UCSD-AML1 (cell line): ENCODE results near the gene FBXO46.
"Not testable (repeated sequence)": the region's sequence is repeated elsewhere in the genome, so short reads cannot be mapped to it uniquely, and the experiment has no call there.

Source experiments
- DNase-seq: peaks from one replicate; lab custom pipeline; 2025; ENCODE audit not compliant: unreplicated experiment; lab: John Stamatoyannopoulos, UW

The FBXO46 gene

DNA sequence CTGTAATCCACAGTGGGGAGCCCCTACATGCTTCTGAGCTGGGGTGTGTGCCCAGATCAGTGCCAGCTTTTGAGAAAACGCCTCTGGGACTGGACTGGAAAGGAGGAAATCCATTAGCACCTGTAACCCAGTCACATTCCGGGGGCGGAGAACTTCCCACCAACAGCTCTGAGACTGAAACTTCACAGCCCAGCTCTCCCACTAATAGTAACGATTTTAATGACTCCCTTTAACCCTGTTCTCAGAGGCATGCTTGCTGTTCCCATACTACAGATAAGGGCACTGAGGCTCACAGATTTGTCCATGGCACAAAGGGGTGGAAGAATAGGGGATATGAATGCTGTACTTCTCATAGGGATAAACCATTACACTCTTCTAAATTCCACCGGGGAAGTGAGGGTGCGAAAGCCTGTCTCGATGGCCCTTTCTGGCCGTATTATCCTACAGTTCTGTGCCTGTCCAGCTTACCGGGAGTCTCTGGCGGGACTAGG is 851 bp downstream of the FBXO46 start:
- no peak for DNase-seq

DNA sequence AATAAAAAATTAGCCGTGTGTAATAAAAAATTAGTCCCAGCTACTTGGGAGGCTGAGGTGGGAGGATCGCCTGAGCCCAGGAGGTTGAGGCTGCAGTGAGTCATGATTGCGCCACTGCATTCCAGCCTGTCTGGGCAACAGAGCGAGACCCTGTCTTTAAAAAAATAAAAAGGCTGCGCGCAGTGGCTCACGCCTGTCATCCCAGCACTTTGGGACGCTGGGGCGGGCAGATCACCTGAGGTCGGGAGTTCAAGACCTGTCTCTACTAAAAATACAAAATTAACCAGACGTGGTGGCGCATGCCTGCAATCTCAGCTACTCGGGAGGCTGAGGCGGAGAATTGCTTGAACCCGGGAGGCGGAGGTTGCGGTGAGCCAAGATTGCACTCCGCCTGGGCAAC is 2.0 kb downstream of the FBXO46 start:
- not testable (repeated sequence) for DNase-seq

DNA sequence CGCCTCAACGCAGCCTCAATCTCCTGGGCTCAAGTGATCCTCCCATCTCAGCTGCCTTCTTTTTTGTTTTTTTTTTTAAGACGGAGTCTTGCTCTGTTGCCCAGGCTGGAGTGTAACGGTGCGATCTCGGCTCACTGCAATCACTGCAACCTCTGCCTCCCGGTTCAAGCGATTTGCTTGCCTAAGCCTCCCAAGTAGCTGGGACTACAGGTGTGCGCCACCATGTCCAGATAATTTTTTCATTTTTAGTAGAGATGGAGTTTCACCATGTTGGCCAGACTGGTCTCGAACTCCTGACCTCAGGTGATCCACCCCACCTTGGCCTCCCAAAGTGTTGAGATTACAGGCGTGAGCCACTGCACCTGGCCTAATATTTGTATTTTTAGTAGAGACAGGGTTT is 10.6 kb downstream of the FBXO46 start:
- DNase-seq: not testable (repeated sequence)

DNA sequence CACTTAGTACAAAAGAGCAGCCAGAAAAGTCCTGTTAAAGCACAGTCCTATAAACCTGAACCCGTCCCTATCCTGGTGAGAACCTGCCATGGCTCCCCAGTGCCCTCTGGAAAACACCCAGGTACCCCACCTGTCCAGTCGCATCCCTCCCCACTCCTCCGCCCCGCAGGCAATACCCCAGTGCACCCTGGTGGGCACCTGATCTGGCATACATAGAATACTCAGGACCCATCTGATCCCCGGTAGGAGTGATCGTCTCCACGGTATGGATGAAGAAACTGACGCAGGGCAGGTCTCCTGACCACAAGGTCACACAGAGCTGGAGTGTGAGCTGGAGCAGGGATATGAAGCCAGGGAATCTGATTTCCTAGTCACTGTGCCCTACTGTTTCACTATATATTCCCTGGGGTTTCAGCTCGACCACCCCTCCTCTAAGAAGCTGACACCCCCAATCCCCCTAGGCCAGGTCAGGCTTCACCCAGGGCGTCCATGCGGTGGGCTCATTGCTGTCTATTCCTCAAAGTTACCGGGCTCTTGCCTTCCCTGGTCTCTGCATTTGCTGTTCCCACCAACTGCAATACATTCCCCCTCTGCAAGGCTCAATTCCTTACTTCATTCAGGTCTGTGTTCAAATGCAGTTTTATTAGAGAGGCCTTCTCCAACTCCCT is 12.6 kb downstream of the FBXO46 start:
- no peak for DNase-seq

DNA sequence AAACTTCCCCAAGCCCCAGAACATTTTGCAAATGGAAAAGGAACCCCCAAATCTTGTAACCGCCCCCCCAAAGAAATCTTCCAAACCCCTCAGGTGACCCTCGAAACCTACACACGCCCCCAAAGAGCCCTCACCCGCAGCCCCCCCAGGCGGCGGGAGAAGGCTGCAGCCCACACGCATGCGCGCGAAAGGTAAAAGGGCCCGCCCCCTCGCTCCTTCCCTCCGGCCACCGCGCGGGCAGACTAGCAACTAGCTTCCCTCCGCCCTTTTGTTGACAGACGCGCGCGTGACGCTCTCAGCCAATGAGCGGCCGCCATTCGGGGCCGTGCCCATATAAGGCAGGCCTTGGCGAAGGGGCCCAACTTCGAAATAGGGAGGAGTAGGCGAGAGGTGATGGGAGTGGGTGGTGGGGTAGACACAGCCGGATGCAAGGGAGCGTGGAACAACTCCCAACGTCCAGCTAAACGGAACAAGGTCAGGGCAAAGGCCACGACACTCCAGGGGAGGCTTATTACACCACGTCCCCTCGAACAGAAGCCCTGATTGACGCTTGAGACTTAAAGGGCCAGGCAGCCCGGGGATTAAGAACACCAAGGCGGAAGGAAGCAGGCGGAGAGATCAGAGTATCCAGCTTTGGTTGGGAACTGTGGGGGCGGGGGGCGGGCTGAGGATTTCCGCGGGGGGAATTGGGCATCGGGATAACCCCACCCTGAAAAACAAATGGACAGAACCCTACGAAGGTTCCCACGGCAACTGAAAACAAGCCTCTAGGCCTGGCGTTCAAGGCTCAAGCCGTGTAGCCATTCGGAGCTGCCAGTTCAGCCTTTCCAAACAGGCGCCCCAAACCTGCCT is 13.3 kb downstream of the FBXO46 start:
- DNase-seq: peak; percentile 99

DNA sequence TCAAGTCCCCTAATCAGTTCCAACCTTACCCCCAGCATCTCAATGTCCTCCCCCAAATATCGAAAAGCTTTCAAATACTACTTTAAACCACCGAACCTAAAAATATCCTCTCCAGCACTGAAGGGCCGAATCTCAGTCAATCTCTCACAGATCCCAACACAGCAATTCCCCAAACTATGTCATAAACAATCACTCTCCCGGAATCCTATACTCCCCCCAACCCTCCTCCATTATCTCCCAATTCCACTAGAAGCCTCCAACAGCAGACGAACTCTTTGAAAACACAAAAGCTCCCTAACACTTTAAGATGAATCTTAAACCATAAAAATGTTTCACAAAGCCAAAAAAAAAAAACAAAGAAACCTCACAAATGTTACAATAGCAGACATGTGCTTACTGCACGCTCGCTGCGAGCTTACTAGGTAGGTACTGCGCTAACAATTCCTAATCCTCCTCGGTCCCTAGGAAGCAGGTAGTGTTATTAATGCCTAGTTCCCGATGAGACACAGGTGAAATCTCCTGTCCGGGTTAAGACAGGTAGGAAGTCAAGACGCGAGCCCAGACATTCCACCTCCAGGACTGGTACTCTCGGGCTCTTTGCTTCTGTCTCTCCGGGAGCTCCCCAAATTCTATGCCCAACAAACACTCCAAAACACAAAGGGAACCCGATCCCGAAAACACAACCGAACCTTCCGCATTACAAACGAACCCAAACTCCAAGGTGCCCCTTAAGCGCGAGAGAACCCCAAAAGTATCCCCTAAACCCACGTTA is 14.2 kb downstream of the FBXO46 start:
- peak; percentile 51 for DNase-seq

DNA sequence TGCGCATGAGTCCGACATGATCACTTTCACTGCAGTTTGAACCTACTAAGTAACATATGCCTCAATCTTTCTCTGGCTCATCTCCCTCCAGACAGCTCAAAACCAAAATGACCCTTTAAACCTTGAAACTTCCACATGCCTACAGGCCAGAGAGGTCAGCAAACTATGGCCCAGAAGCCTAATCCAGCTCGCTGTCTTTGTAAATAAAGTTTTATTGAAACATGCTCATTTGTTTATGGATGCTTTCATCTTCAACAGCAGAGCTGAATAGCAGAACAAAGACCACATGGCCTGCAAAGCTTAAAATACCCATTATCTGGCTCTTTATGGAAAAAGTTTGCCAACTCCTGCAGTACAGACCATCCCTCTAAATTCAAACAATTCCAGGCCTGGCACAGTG is 15.6 kb downstream of the FBXO46 start:
- DNase-seq: no peak

DNA sequence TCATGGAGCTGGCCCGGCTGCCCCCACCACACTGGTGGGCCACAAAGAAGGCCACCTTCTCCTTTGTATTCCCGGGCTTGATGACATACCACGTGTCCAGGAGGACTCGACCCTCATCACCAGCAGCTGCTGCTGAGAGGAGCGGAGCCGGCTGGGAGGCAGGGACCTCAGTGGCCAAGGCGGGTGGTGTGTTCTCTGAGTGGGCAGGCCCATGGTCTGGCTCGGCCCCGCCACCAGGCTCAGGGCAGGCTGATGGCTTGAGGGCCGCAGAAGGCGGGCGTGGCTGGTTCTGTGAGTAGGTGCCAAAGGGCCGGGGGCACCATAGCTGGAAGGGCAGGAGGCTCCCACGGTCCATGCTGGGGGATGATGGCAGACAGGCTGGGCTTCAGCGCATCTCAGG is 17.6 kb downstream of the FBXO46 start:
- no peak for DNase-seq

DNA sequence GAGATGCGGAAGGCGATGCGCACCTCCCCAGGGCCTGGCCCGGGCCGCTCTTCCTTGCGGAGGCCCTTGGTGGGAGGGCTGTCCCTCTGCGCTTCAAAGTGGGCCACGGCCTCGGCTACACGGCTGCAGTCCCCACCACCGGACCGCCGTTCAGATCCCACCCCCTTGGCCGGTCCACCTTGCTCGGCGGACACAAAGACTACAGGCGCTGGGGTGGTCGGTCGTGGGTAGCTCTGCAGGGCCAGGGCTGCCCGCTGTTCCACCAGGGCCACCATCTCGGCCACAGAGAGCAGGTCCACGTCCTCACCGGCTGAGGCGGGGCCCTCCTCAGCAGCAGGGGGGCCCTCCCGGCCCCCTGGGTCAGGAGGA is 18.0 kb downstream of the FBXO46 start:
- DNase-seq: no peak

DNA sequence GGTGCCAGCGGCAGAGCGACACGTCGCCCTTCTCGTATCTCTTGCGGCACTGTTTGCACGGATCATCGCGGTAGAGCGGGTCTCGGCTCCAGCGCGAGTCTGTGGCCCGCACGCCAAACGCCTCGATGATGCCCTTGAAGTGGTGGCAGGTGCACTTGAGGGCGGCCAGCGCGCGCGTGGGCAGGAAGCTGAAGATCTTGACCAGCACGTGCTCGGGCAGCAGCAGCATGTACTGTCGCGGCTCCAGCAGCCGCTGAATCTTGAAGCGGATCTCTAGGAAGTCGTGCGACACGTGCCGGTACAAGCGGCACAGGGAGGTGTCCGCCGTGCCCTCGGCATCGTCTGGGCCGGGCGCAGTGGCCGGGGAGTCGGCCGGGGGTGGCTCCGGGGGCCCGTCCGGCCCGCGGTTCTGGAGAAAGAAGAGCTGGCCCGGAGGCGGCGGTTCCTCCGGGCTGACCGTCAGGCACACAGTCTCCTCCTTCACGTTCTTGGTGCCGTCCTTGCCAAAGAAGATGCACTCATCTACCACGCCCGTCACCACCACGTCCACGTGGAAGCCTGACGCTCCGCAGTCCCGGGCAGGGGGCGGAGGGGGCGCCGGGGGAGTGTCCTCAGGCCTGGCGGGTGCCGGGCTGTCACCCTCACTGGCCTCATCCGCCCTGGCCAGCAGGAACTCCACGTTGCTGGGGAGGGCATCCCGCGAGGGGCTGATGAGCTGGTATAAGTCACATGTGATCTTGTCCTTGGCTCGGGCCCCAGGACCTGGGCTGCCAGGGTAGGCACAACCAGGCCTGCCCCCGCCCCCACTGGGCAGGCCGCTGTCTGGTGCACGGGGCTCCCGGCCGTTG is 18.6 kb downstream of the FBXO46 start:
- no peak for DNase-seq

DNA sequence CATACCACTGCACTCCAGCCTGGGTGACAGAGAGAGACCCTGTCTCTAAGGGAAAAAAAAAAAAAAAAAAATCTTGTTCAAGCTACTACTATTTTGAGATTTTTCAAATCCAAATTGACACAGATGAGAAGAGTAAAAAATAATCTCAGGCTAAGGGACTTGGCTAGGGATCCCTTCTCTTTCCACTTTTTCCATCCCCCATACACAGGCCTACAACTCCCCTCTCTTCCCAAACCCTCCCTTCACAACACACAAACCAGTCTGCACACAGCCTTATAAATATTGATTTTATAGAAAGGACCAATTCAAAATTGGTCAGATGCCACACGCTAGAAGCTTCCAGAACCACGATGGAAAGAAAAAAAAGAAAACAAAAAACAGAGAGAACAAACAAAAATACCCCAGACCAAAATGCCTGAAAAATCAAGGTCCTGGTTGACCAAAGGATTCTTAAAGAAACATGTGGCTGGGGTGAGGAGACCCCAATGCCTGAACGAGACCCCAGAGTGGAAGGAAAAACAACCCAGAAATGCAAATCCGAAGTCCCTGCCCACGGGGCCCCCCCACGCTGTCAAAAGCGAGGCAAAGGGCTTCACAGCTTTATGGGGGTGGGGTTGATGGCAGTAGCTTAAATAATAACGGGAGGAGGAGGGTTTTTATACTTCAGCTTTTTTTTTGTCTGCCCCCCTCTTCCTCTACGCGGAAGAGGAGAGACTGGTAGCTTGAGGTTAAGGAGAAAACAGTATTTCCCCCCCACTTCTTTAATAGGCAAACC is 20.2 kb downstream of the FBXO46 start:
- DNase-seq: no peak

DNA sequence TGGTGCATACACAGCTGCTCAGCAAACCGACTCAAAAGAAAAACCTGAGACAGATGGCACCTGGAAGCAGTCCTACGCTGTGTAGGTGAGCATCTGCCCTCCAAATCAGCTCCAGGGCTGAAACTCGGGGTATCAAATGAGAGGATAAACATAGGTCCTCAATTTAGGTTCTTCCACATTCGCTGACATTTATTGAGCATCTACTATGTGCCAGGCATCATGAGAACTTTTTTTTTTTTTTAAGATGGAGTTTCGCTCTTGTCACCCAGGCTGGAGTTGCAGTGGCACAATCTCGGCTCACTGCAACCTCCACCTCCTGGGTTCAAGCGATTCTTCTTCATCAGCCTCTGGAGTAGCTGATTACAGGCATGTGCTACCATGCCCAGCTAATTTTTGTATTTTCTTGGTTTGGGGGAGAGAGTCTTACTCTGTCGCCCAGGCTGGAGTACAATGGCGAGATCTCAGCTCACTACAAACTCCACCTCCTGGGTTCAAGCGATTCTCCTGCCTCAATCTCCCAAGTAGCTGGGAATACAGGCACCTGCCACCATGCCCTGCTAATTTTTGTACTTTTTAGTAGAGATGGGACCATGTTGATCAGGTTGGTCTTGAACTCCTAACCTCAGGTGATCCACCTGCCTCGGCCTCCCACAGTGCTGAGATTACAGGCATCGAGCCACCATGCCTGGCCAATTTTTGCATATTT is 24.8 kb downstream of the FBXO46 start:
- DNase-seq: no peak

DNA sequence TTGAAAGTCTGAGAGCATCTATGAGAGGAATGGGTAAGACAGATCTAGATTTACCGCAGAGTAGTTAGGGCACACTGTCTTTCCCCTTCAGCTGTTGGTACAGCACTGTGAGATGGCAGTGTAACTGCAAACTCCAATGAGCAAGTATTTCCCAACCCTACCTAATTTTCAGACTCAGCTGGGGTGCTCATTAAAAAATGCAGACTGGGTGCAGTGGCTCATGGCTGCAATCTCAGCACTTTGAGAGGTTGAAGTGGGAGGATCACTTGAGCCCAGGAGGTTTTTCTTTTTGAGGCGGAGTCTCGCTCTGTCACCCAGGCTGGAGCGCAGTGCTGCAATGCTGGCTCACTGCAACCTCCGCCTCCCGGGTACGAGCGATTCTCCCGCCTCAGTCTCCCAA is 25.6 kb downstream of the FBXO46 start:
- no peak for DNase-seq

DNA sequence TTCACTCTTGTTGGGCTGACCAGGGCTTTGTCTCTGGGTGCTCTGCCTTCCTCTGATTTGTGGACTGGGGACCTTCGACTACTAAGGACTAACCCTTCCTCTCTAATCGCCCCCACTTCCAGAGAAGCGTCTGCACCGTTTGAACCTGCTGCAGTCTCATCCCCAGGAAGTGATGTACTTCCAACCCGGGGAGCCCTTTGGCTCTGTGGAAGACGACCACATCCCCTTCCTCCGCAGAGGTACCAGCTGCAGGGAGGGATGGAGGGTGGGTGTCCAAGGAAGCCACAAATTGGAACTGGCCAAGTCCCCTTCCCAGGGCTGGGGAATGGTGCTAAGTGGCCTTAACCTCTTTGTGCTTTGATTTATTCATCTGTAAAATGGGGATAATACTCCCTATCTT is 29.0 kb downstream of the FBXO46 start:
- DNase-seq: peak; percentile 31

DNA sequence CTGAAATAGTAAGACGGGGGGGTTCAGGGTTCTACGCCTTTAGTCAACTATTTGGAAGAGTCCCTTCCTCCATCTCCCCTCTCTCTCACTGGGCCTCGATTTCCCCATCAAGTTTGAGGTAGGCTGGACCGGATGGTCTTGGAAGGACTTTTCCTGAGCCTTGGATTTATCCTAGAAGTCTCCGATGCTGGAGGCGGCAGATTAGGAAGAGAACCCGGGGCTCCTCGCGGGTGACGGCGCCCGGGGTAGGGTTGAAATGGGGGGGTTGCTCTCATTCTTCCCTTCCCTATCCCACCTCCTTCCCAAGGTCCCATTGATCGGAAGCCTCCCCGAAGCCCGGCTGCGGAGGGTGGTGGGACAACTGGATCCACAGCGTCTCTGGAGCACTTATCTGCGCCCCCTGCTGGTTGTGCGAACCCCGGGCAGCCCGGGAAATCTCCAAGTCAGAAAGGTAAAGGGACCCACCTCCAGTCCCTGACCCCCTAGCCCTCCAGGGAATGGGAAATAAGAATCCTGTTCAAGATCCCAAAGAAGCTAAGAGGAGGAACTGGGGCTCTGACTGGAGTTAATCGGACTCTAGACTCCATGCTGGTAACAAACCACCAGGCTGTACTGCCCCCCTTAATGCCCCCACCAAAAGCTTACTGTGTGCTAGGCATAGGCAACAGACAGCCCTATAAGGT is 37.4 kb downstream of the FBXO46 start:
- DNase-seq: peak; percentile 71

DNA sequence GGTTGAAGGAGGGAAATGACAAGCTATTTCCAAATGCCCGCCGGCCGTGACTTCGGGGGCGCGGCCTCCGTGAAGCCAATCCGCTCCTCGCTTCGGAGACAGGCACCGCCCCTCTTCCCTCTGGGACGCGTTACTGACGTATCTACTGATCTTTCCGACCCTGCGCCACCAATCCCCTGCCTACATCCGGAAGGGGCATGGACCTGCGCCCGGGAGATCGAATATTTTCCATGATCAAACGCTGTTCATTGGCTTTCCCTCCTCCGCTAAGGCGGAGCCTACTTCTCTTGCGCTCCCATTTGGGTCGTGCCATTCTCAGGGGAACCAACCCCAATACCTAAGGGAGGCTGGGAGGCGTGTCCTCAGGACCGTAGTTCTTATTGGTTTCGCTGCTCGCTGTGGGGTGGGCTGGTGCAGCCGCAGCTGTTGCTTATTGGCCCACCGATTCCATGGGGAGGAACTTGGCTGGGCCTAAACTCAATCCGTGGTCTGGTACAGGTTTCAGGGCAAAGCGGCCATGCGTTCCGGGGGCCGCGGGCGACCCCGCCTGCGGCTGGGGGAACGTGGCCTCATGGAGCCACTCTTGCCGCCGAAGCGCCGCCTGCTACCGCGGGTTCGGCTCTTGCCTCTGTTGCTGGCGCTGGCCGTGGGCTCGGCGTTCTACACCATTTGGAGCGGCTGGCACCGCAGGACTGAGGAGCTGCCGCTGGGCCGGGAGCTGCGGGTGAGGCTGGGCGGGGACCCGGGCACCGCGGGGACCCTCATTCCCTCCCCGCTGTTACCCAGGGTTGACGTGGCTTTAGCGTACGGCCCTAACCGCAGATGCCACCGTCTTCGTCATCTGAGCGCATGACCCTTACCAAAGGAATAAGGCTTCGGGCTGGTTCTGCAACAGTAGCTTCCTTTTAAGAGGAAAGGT is 38.2 kb downstream of the FBXO46 start, which contains the start of gene QPCTL:
QPCTL (plus strand) TSS at position 480 of the 919 bp plus-strand sequence; CDS start at position 518, 38 bp downstream.
- DNase-seq: peak; percentile 100

DNA sequence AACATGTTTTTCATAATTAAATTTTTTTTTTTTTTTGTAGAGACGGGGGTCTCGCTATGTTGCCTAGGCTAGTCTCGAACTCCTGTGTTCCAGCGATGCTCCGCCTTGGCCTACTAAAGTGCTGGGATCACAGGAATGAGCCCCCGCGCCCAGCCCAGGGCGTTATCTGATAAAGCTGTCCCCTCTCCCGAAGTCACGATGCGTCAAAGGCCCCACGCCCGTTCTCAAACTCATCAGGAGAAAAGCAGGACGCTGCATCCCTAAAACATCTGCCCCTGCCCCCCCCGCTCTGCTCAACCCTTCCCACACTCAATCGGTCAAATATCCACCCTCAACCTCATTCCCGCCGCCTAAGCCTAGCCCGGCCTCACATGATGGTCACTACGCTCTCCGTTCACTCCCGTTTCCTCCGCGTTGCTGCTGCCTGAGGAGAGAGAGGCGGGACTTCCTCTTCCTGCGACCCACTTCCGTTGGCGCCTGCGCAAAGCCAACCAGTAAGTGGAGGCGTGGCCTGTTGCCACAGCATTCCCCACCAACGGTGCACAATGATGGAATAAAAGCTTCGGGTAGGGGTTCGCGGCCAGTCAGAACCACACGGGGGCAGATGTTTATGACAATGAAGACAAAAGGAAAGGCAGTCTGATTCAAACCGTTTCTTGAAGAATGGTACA is 39.0 kb downstream of the FBXO46 start, which contains the start of gene SNRPD2:
SNRPD2 (minus strand) TSS at position 438 of the 671 bp plus-strand sequence; CDS start at position 373, 65 bp downstream.
- peak; percentile 96 for DNase-seq
